ENCODE measurements around the gene PADI2.

The PADI2 gene

GRCh38 chr1:17112496-17113236 lies 6.6 kb downstream of the PADI2 start:
- no peak for DNase-seq (ENCODE audit: low spot score)

- DNase-seq (ENCODE audit: low spot score): no peak
These were observed 7.2 kb downstream of the PADI2 start for GRCh38 chr1:17112076-17112475.

GRCh38 chr1:17110555-17110926 lies 8.7 kb downstream of the PADI2 start:
- DNase-seq (ENCODE audit: low spot score): no peak

GRCh38 chr1:17109892-17110554 lies 9.2 kb downstream of the PADI2 start:
- peak; percentile 62 for DNase-seq (ENCODE audit: low spot score)

GRCh38 chr1:17108786-17109185 lies 10.5 kb downstream of the PADI2 start:
- no peak for DNase-seq (ENCODE audit: low spot score)

- no peak for DNase-seq (ENCODE audit: low spot score)
These were observed 10.9 kb downstream of the PADI2 start for GRCh38 chr1:17108360-17108759.

GRCh38 chr1:17104782-17105181 lies 14.5 kb downstream of the PADI2 start:
- DNase-seq (ENCODE audit: low spot score): no peak

- DNase-seq (ENCODE audit: low spot score): no peak
These were observed 17.0 kb downstream of the PADI2 start for GRCh38 chr1:17102232-17102631.

- DNase-seq (ENCODE audit: low spot score): no peak
These were observed 18.0 kb downstream of the PADI2 start for GRCh38 chr1:17101261-17101660.

GRCh38 chr1:17099616-17100340 lies 19.5 kb downstream of the PADI2 start:
- no peak for DNase-seq (ENCODE audit: low spot score)

- peak; percentile 52 for DNase-seq (ENCODE audit: low spot score)
These were observed 20.6 kb downstream of the PADI2 start for GRCh38 chr1:17098446-17099317.

- DNase-seq (ENCODE audit: low spot score): no peak
These were observed 21.5 kb downstream of the PADI2 start for GRCh38 chr1:17097787-17098186.

GRCh38 chr1:17097147-17097546 lies 22.1 kb downstream of the PADI2 start:
- DNase-seq (ENCODE audit: low spot score): no peak

- no peak for DNase-seq (ENCODE audit: low spot score)
These were observed 22.7 kb downstream of the PADI2 start for GRCh38 chr1:17096584-17096983.

- no peak for DNase-seq (ENCODE audit: low spot score)
These were observed 24.1 kb downstream of the PADI2 start for GRCh38 chr1:17095141-17095540.

GRCh38 chr1:17094664-17095063 lies 24.6 kb downstream of the PADI2 start:
- no peak for DNase-seq (ENCODE audit: low spot score)

- no peak for DNase-seq (ENCODE audit: low spot score)
These were observed 25.3 kb downstream of the PADI2 start for GRCh38 chr1:17093822-17094393.

- DNase-seq (ENCODE audit: low spot score): no peak
These were observed 28.0 kb downstream of the PADI2 start for GRCh38 chr1:17091252-17091651.

- no peak for DNase-seq (ENCODE audit: low spot score)
These were observed 29.7 kb downstream of the PADI2 start for GRCh38 chr1:17089506-17089905.

- DNase-seq (ENCODE audit: low spot score): no peak
These were observed 32.5 kb downstream of the PADI2 start for GRCh38 chr1:17086751-17087150.

- no peak for DNase-seq (ENCODE audit: low spot score)
These were observed 34.5 kb downstream of the PADI2 start for GRCh38 chr1:17084787-17085186.

GRCh38 chr1:17082761-17083160 lies 36.5 kb downstream of the PADI2 start:
- DNase-seq (ENCODE audit: low spot score): no peak
